Neuron (in vitro differentiated cells): ENCODE results near the gene PADI4.
"Not testable (repeated sequence)": the region's sequence is repeated elsewhere in the genome, so short reads cannot be mapped to it uniquely, and the experiment has no call there.

Experiments
- H2AFZ ChIP-seq: one replicate; pipeline ENCODE4 v1.6.1; 2013; ENCODE audit warnings: low read depth, mild to moderate bottlenecking, inconsistent platforms, low read length, moderate library complexity
- H3K27me3 ChIP-seq: one replicate; pipeline ENCODE4 v1.6.1; 2013; ENCODE audit warnings: low read length; ENCODE audit not compliant: insufficient read depth
- H3K36me3 ChIP-seq: one replicate; pipeline ENCODE4 v1.6.1; 2013; ENCODE audit warnings: low read length; ENCODE audit not compliant: insufficient read depth
- H3K4me1 ChIP-seq: one replicate; pipeline ENCODE4 v1.6.1; 2013; ENCODE audit warnings: low read length; ENCODE audit not compliant: insufficient read depth
- H3K4me3 ChIP-seq: 2 replicates; pipeline ENCODE4 v1.5.1; 2013; ENCODE audit warnings: mild to moderate bottlenecking, low read length, moderate library complexity
- H3K9me3 ChIP-seq: one replicate; pipeline ENCODE4 v1.6.1; 2013; ENCODE audit warnings: low read length

Gene PADI4

GRCh38 chr1:17404034-17404684, 96.2 kb downstream of the PADI4 start:
- H3K27me3 ChIP-seq: no peaks in the 10 kb centered on the region
- H3K4me1 ChIP-seq: no peaks in the 10 kb centered on the region
- H3K36me3 ChIP-seq: peaks cover 13% of the 10 kb centered on the region
- H3K9me3 ChIP-seq: no peaks in the 10 kb centered on the region
- no peak overlapping the region for H3K4me3 ChIP-seq
- H2AFZ ChIP-seq: no peak overlapping the region

GRCh38 chr1:17404820-17405219, 96.8 kb downstream of the PADI4 start:
- H2AFZ ChIP-seq: no peak overlapping the region
- no peak overlapping the region for H3K4me3 ChIP-seq
- no peaks in the 10 kb centered on the region for H3K27me3 ChIP-seq
- H3K36me3 ChIP-seq: peaks cover 19% of the 10 kb centered on the region
- H3K4me1 ChIP-seq: no peaks in the 10 kb centered on the region
- H3K9me3 ChIP-seq: no peaks in the 10 kb centered on the region

- Histone ChIP-seq H3K27me3 (no peaks in the 10 kb centered on the region), H3K4me1 (no peaks in the 10 kb centered on the region), H2AFZ (no peak overlapping the region), H3K9me3 (no peaks in the 10 kb centered on the region), H3K36me3 (peaks cover 32% of the 10 kb centered on the region), H3K4me3 (no peak overlapping the region)
Observed at GRCh38 chr1:17405898-17406759, 98.1 kb downstream of the PADI4 start.

- H3K36me3 ChIP-seq: peaks cover 39% of the 10 kb centered on the region
- H3K4me3 ChIP-seq, H3K9me3 ChIP-seq, H2AFZ ChIP-seq, H3K4me1 ChIP-seq, H3K27me3 ChIP-seq: not testable (repeated sequence)
Observed at GRCh38 chr1:17406760-17407475, 98.9 kb downstream of the PADI4 start.

- not testable (repeated sequence) for H2AFZ ChIP-seq, H3K4me1 ChIP-seq, H3K9me3 ChIP-seq, H3K4me3 ChIP-seq, H3K27me3 ChIP-seq
- peaks cover 50% of the 10 kb centered on the region for H3K36me3 ChIP-seq
Observed at GRCh38 chr1:17407786-17408514, 100.0 kb downstream of the PADI4 start.

GRCh38 chr1:17409391-17409811, 101.4 kb downstream of the PADI4 start:
- Histone ChIP-seq H3K4me1 (no peaks in the 10 kb centered on the region), H2AFZ (no peak overlapping the region), H3K4me3 (no peak overlapping the region), H3K9me3 (no peaks in the 10 kb centered on the region), H3K36me3 (peaks cover 64% of the 10 kb centered on the region), H3K27me3 (no peaks in the 10 kb centered on the region)

GRCh38 chr1:17412093-17412870, 104.3 kb downstream of the PADI4 start:
- H3K4me1 ChIP-seq: no peaks in the 10 kb centered on the region
- H3K27me3 ChIP-seq: no peaks in the 10 kb centered on the region
- no peaks in the 10 kb centered on the region for H3K9me3 ChIP-seq
- H3K4me3 ChIP-seq: no peak overlapping the region
- no peak overlapping the region for H2AFZ ChIP-seq
- H3K36me3 ChIP-seq: peaks cover 85% of the 10 kb centered on the region
